Sigmoid colon (tissue), 4 donors: Measurements from ENCODE around the gene GPX1.

ENCODE experiments used
- POLR2A ChIP-seq, 2 donors: fragments of 450-650 bp; IDR thresholded peaks; one replicate each; pipeline ENCODE4 v1.6.1; 2016; ENCODE audit warnings: antibody characterized with exemption in 2 of 2, mild to moderate bottlenecking in 2 of 2, moderate library complexity in 2 of 2
- POLR2AphosphoS5 ChIP-seq, 4 donors: sonication (generic); formaldehyde crosslinking; IDR thresholded peaks; one replicate each; pipeline ENCODE4 v1.6.1; 2017; ENCODE audit warnings: antibody characterized with exemption in 4 of 4
- TF ChIP-seq, protein P1 (sequence below), 4 experiments: fragments of 450-650 bp in 3 of 4; fragments of 200-600 bp in 1 of 4; IDR thresholded peaks; one replicate each; pipeline ENCODE4 v1.5.1; 2016 to 2019; ENCODE audit warnings: antibody characterized with exemption in 4 of 4, mild to moderate bottlenecking in 3 of 4, moderate library complexity in 2 of 4

GRCh38 chr3:49406571-49407565 is 48.7 kb upstream of the GPX1 start:
- no peak for TF ChIP-seq POLR2A (IDR thresholded peaks at IDR 0.05)
- TF ChIP-seq, protein P1, sequence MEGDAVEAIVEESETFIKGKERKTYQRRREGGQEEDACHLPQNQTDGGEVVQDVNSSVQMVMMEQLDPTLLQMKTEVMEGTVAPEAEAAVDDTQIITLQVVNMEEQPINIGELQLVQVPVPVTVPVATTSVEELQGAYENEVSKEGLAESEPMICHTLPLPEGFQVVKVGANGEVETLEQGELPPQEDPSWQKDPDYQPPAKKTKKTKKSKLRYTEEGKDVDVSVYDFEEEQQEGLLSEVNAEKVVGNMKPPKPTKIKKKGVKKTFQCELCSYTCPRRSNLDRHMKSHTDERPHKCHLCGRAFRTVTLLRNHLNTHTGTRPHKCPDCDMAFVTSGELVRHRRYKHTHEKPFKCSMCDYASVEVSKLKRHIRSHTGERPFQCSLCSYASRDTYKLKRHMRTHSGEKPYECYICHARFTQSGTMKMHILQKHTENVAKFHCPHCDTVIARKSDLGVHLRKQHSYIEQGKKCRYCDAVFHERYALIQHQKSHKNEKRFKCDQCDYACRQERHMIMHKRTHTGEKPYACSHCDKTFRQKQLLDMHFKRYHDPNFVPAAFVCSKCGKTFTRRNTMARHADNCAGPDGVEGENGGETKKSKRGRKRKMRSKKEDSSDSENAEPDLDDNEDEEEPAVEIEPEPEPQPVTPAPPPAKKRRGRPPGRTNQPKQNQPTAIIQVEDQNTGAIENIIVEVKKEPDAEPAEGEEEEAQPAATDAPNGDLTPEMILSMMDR (IDR thresholded peaks at IDR 0.05): no peak
- TF ChIP-seq POLR2AphosphoS5 (IDR thresholded peaks at IDR 0.05): no peak
